Measurements from ENCODE around the gene FBXO15.
A peak's percentile ranks its signal among the peaks of the same experiment; 100 is the strongest.

The FBXO15 gene

DNA sequence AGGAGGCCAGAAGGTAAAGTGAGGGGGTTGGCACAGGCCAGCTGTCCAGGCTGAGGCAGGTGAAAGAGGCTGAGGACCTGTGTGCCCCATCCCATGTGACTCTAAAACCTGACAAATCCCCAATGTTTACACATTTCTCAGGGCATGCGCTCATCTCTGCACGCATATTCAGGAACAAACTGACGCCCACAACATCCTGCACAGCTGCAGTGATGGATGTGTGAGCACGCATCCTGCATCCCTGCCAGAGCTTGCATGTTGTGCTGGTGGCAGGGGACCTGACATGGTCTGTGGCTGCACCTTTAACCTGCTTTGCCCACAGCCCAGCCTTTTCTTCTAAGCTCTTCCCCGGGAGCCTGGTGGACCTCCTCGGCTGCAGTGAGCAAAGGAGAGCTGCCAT, 83.1 kb downstream of the FBXO15 start:
- Histone ChIP-seq H3K27me3 (no peaks in the 10 kb centered on the region), H3K27ac (no peak overlapping the region), H3K9me3 (replicated peaks in 1 of 11) (no peaks in the 10 kb centered on the region), H3K9ac (no peak overlapping the region), H3K4me2 (peak overlapping the region in 10 of 11 experiments; percentile 5 to 50 (median 35); a peak in 16 of 22 replicates), H3K36me3 (no peaks in the 10 kb centered on the region), H3K4me3 (no peak overlapping the region), H3K4me1 (peaks cover 5 to 23% (median 13%) of the 10 kb centered on the region in 10 experiments; a peak in 15 of 20 replicates), H4K20me1 (no peaks in the 10 kb centered on the region)
- no peak for TF ChIP-seq Cebpa-rat (IDR thresholded peaks at IDR 0.05)

DNA sequence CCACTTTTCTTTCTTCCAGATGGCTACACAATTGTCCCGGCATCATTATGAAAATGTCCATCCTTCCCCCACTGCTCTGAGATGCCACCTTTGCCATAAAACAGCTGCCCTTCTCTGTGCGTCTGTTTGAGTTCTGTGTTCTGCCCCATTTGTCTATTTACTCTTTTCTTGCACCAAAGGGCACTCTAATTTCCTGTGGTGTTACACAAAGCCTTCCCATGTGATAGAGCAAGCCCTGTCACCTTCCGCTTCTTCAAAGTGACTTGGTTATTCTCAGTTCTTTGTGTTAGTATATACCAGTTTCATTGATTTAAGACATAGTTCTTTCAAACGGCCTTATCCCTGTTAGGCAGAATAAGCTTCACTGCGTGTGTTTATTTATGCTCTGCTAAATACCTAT, 84.1 kb downstream of the FBXO15 start:
- Histone ChIP-seq H4K20me1 (no peaks in the 10 kb centered on the region), H3K27me3 (no peaks in the 10 kb centered on the region), H3K27ac (no peak overlapping the region), H3K4me2 (0 out of 22 replicates have a peak overlapping the region, but pooled peaks of 1 of the 11 experiments have one; percentile 1), H3K4me3 (no peak overlapping the region), H3K9ac (no peak overlapping the region), H3K36me3 (no peaks in the 10 kb centered on the region), H3K9me3 (replicated peaks in 1 of 11) (no peaks in the 10 kb centered on the region), H3K4me1 (peaks cover 5 to 23% (median 13%) of the 10 kb centered on the region in 10 experiments; a peak in 15 of 20 replicates)
- no peak for TF ChIP-seq Cebpa-rat (IDR thresholded peaks at IDR 0.05)

DNA sequence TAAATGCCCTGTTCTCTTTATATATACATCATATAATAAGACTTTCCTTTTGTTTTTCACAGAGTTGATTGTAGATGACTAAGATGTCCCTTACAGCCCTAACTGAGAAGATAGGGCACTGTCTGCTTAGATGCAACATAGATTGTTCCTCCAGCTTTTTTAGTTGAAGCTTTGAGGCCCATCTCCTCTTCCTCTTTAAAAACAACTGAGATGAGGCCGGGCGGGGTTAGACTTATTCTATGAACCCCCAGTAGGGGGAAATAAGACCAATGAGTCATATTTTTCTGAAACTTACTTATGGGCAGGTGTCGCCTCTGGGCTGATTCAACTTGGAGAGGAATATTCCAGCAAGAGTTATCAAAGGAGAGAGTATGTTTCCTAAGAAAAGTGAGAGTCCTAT, 84.6 kb downstream of the FBXO15 start:
- Histone ChIP-seq H3K27ac (no peak overlapping the region), H3K4me2 (no peak overlapping the region)
- no peak for TF ChIP-seq Cebpa-rat (IDR thresholded peaks at IDR 0.05)

GRCh38 chr18:74062037-74062436, 85.6 kb downstream of the FBXO15 start:
- Histone ChIP-seq H3K27me3 (no peaks in the 10 kb centered on the region), H3K27ac (no peak overlapping the region), H3K9ac (no peak overlapping the region), H3K36me3 (no peaks in the 10 kb centered on the region), H3K4me2 (no peak overlapping the region), H3K4me3 (no peak overlapping the region), H4K20me1 (no peaks in the 10 kb centered on the region), H3K9me3 (replicated peaks in 1 of 11) (peaks cover 0 to 6% (median 4%) of the 10 kb centered on the region in 11 experiments; a peak in 12 of 22 replicates), H3K4me1 (peaks cover 5 to 23% (median 13%) of the 10 kb centered on the region in 10 experiments; a peak in 15 of 20 replicates)
- TF ChIP-seq Cebpa-rat (IDR thresholded peaks at IDR 0.05): no peak

More for the DNA sequence above, 84.6 kb downstream of the FBXO15 start:
- Histone ChIP-seq H3K4me1 (peaks cover 5 to 23% (median 13%) of the 10 kb centered on the region in 10 experiments; a peak in 15 of 20 replicates), H3K9ac (no peak overlapping the region), H3K4me3 (no peak overlapping the region), H3K27me3 (no peaks in the 10 kb centered on the region), H3K36me3 (no peaks in the 10 kb centered on the region), H4K20me1 (no peaks in the 10 kb centered on the region), H3K9me3 (replicated peaks in 1 of 11) (peaks cover 0 to 1% (median 0%) of the 10 kb centered on the region in 11 experiments; a peak in 4 of 22 replicates)

- no peak for TF ChIP-seq Cebpa-rat (IDR thresholded peaks at IDR 0.05)
- Histone ChIP-seq H3K9ac (no peak overlapping the region), H3K27ac (no peak overlapping the region), H3K4me2 (no peak overlapping the region), H3K27me3 (no peaks in the 10 kb centered on the region), H3K4me1 (peaks cover 5 to 20% (median 13%) of the 10 kb centered on the region in 10 experiments; a peak in 15 of 20 replicates), H3K4me3 (no peak overlapping the region), H3K9me3 (replicated peaks in 1 of 11) (peaks cover 0 to 9% (median 4%) of the 10 kb centered on the region in 11 experiments; a peak in 12 of 22 replicates), H3K36me3 (no peaks in the 10 kb centered on the region), H4K20me1 (no peaks in the 10 kb centered on the region)
Observed at GRCh38 chr18:74060579-74060978, 87.1 kb downstream of the FBXO15 start.

- no peaks in the 10 kb centered on the region for H4K20me1 ChIP-seq
- no peak overlapping the region for H3K4me2 ChIP-seq
- peaks cover 4 to 26% (median 8%) of the 10 kb centered on the region in 11 experiments; a peak in 13 of 22 replicates for H3K9me3 ChIP-seq (replicated peaks in 1 of 11)
- H3K4me1 ChIP-seq: no peaks in the 10 kb centered on the region
- H3K4me3 ChIP-seq: no peak overlapping the region
- no peak overlapping the region for H3K27ac ChIP-seq
- no peak for TF ChIP-seq Cebpa-rat (IDR thresholded peaks at IDR 0.05)
- no peak overlapping the region for H3K9ac ChIP-seq
- no peaks in the 10 kb centered on the region for H3K36me3 ChIP-seq
- no peaks in the 10 kb centered on the region for H3K27me3 ChIP-seq
Observed at GRCh38 chr18:74050807-74051206, 96.8 kb downstream of the FBXO15 start.

GRCh38 chr18:74040459-74041332, 106.9 kb downstream of the FBXO15 start:
- H4K20me1 ChIP-seq: no peaks in the 10 kb centered on the region
- TF ChIP-seq Cebpa-rat (IDR thresholded peaks at IDR 0.05): no peak
- no peaks in the 10 kb centered on the region for H3K36me3 ChIP-seq
- no peaks in the 10 kb centered on the region for H3K27me3 ChIP-seq
- H3K4me3 ChIP-seq: no peak overlapping the region
- no peak overlapping the region for H3K4me2 ChIP-seq
- peaks cover 0 to 11% (median 10%) of the 10 kb centered on the region in 10 experiments; a peak in 16 of 20 replicates for H3K4me1 ChIP-seq
- H3K27ac ChIP-seq: no peak overlapping the region
- no peak overlapping the region for H3K9ac ChIP-seq
- peaks cover 0 to 19% (median 4%) of the 10 kb centered on the region in 11 experiments; a peak in 7 of 22 replicates for H3K9me3 ChIP-seq (replicated peaks in 1 of 11)

DNA sequence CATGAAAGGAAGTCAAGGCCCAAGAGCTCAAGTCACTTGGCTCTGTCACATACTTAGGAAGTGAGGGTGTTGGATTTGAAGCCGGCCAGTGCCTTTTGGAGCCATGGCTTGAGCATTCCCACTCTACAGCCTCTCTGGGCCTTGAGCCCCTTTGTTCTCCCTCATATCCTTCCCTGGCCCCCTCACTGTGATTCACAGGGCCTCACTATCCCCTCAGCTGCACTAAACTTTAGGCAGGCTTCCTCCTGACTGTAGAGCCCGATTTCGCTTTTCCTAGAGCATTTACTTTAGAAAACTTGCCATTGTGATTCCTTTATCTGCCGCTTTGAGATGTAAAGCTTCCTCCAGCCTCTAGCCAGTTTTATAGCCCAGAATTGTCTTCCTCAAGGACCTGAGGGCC, 107.6 kb downstream of the FBXO15 start:
- Histone ChIP-seq H3K4me1 (peaks cover 0 to 11% (median 10%) of the 10 kb centered on the region in 10 experiments; a peak in 16 of 20 replicates), H3K36me3 (no peaks in the 10 kb centered on the region), H3K9me3 (replicated peaks in 1 of 11) (peaks cover 0 to 19% (median 4%) of the 10 kb centered on the region in 11 experiments; a peak in 7 of 22 replicates), H3K4me3 (no peak overlapping the region), H3K4me2 (no peak overlapping the region), H3K9ac (no peak overlapping the region), H4K20me1 (no peaks in the 10 kb centered on the region), H3K27me3 (no peaks in the 10 kb centered on the region), H3K27ac (no peak overlapping the region)
- no peak for TF ChIP-seq Cebpa-rat (IDR thresholded peaks at IDR 0.05)

GRCh38 chr18:74029161-74029560, 118.5 kb downstream of the FBXO15 start:
- Histone ChIP-seq H3K4me3 (no peak overlapping the region), H3K9ac (no peak overlapping the region), H3K27ac (no peak overlapping the region), H4K20me1 (no peaks in the 10 kb centered on the region), H3K36me3 (no peaks in the 10 kb centered on the region), H3K9me3 (replicated peaks in 1 of 11) (no peaks in the 10 kb centered on the region), H3K4me2 (no peak overlapping the region), H3K27me3 (no peaks in the 10 kb centered on the region), H3K4me1 (0 out of 20 replicates have a peak, but pooled peaks cover 0 to 3% (median 0%) of the 10 kb centered on the region in 10 experiments)
- TF ChIP-seq Cebpa-rat (IDR thresholded peaks at IDR 0.05): no peak
